GM23338 (cell line): ENCODE results near the gene FAM219A. TPM values are rescaled to one million over a fixed set of nuclear protein-coding genes. Genes with fewer than 3 reads are reported as not detected.

Experiments
- ATAC-seq: fragments of 200-7000 bp; cut with Tn5 transposase; 3 replicates; pipeline ENCODE4 v1.9.1; 2020
- DNase-seq: peaks from one replicate; pipeline ENCODE4 v3.0.0-alpha.2; 2015; ENCODE audit warnings: low spot score
- H2AFZ ChIP-seq: fragments of 200-600 bp; sonication (generic); 2 replicates; pipeline ENCODE4 v1.8.0; 2016; ENCODE audit warnings: antibody characterized with exemption, mild to moderate bottlenecking, moderate library complexity
- H3F3A ChIP-seq: fragments of 200-600 bp; sonication (generic); replicated peaks from 2 replicates; pipeline ENCODE4 v1.8.0; 2017; ENCODE audit warnings: antibody characterized with exemption, mixed run types, low read depth
- H3K27ac ChIP-seq: fragments of 200-600 bp; sonication (generic); 2 replicates; pipeline ENCODE4 v1.6.1; 2016; ENCODE audit warnings: low read depth
- H3K27me3 ChIP-seq: fragments of 200-600 bp; sonication (generic); 2 replicates; pipeline ENCODE4 v1.8.0; 2016; ENCODE audit warnings: mild to moderate bottlenecking, mixed run types, moderate library complexity; ENCODE audit not compliant: insufficient read depth
- H3K36me3 ChIP-seq: fragments of 200-600 bp; sonication (generic); 2 replicates; pipeline ENCODE4 v1.8.0; 2016; ENCODE audit warnings: mild to moderate bottlenecking; ENCODE audit not compliant: insufficient read depth
- H3K4me1 ChIP-seq: fragments of 200-600 bp; sonication (generic); 2 replicates; pipeline ENCODE4 v1.8.0; 2016; ENCODE audit warnings: mild to moderate bottlenecking, moderate library complexity; ENCODE audit not compliant: insufficient read depth
- H3K4me2 ChIP-seq: fragments of 200-600 bp; sonication (generic); 2 replicates; pipeline ENCODE4 v1.7.1; 2017; ENCODE audit warnings: mixed run types
- H3K4me3 ChIP-seq: fragments of 200-600 bp; sonication (generic); 2 replicates; pipeline ENCODE4 v1.6.1; 2016; ENCODE audit warnings: mixed run types
- H3K79me2 ChIP-seq: fragments of 200-600 bp; sonication (generic); replicated peaks from 2 replicates; pipeline ENCODE4 v1.8.0; 2017; ENCODE audit warnings: mild to moderate bottlenecking; ENCODE audit not compliant: insufficient read depth
- H3K9me2 ChIP-seq: fragments of 200-600 bp; sonication (generic); 2 replicates; pipeline ENCODE4 v1.8.0; 2017; ENCODE audit not compliant: insufficient read depth
- H4K20me1 ChIP-seq: fragments of 200-600 bp; sonication (generic); replicated peaks from 2 replicates; pipeline ENCODE4 v1.8.0; 2017; ENCODE audit warnings: mild to moderate bottlenecking; ENCODE audit not compliant: insufficient read depth
- H3K27ac Mint-ChIP-seq: 2 replicates; pipeline ENCODE4 v1.8.0; 2020; ENCODE audit warnings: inconsistent platforms, mild to moderate bottlenecking, moderate library complexity, mixed read lengths
- H3K27me3 Mint-ChIP-seq: 3 replicates; pipeline ENCODE4 v1.8.0; 2022; ENCODE audit warnings: low read depth, mild to moderate bottlenecking, moderate library complexity, mixed read lengths, inconsistent platforms; ENCODE audit not compliant: insufficient read depth, poor library complexity
- H3K36me3 Mint-ChIP-seq: 3 replicates; pipeline ENCODE4 v1.8.0; 2021; ENCODE audit warnings: low read depth, mild to moderate bottlenecking, inconsistent platforms, moderate library complexity, mixed read lengths
- H3K4me1 Mint-ChIP-seq: 3 replicates; pipeline ENCODE4 v1.8.0; 2020; ENCODE audit warnings: mild to moderate bottlenecking, inconsistent platforms, mixed read lengths
- H3K4me3 Mint-ChIP-seq: 3 replicates; pipeline ENCODE4 v1.8.0; 2021; ENCODE audit warnings: moderate library complexity, mild to moderate bottlenecking, inconsistent platforms, mixed read lengths
- H3K9me3 Mint-ChIP-seq: 3 replicates; pipeline ENCODE4 v1.8.0; 2020; ENCODE audit warnings: moderate library complexity, mild to moderate bottlenecking, inconsistent platforms, mixed read lengths
- CREB1 ChIP-seq: fragments of 250-450 bp; sonication (Bioruptor Pico); IDR thresholded peaks from 2 replicates; pipeline ENCODE4 v1.5.0; 2020; ENCODE audit warnings: low read depth, mild to moderate bottlenecking, moderate library complexity
- CTCF ChIP-seq, 2 experiments: fragments of 200-600 bp in 1 of 2; sonication (generic) in 1 of 2; conservative IDR thresholded peaks; 2 replicates each; pipeline versions ENCODE4 v1.5.1 to v1.6.1; 2016 to 2017; ENCODE audit warnings: antibody characterized with exemption in 2 of 2, low read depth in 2 of 2, mild to moderate bottlenecking in 2 of 2, moderate library complexity in 1 of 2
- EZH2 ChIP-seq: fragments of 200-600 bp; sonication (generic); IDR thresholded peaks from one replicate; pipeline ENCODE4 v1.8.0; 2017; ENCODE audit warnings: antibody characterized with exemption, mild to moderate bottlenecking, low read depth; ENCODE audit not compliant: unreplicated experiment
- EZH2phosphoT487 ChIP-seq: fragments of 200-600 bp; sonication (generic); IDR thresholded peaks from one replicate; pipeline ENCODE4 v1.8.1; 2018; ENCODE audit warnings: antibody characterized with exemption; ENCODE audit not compliant: unreplicated experiment
- JUNB ChIP-seq: IDR thresholded peaks from one replicate; pipeline ENCODE4 v1.6.1; 2016; ENCODE audit warnings: antibody characterized with exemption; ENCODE audit not compliant: unreplicated experiment
- NANOG ChIP-seq: IDR thresholded peaks from 2 replicates; pipeline ENCODE4 v1.6.1; 2016; ENCODE audit warnings: antibody characterized with exemption, borderline replicate concordance
- POLR2AphosphoS5 ChIP-seq: IDR thresholded peaks from 2 replicates; pipeline ENCODE4 v1.6.1; 2016; ENCODE audit warnings: antibody characterized with exemption, low read depth
- STAT1 ChIP-seq: IDR thresholded peaks from one replicate; pipeline ENCODE4 v1.6.1; 2016; ENCODE audit warnings: antibody characterized with exemption; ENCODE audit not compliant: unreplicated experiment
- ZNF114 ChIP-seq: fragments of 250-450 bp; sonication (Bioruptor Pico); IDR thresholded peaks from 2 replicates; pipeline ENCODE4 v1.5.0; 2020; ENCODE audit warnings: mild to moderate bottlenecking, moderate library complexity
- ZNF331 ChIP-seq: fragments of 250-450 bp; sonication (Bioruptor Pico); IDR thresholded peaks from 2 replicates; pipeline ENCODE4 v1.5.0; 2020; ENCODE audit warnings: low read depth, mild to moderate bottlenecking, moderate library complexity
- polyA plus RNA-seq: library from polyadenylated mRNA; unstranded; fragments of >200 nt; fragmentation: Nextera tagmentation; extraction: Ambion mirVana; gene quantifications from 2 replicates; pipeline ENCODE4 v1.2.1, GENCODE V29; 2016
- total RNA-seq: library from RNA; depleted of rRNA; stranded (reverse); fragments of >200 nt; shearing (Covaris generic); gene quantifications from 2 replicates; pipeline ENCODE4 v1.2.3, GENCODE V29; 2014
- TF ChIP-seq, protein P1 (sequence below): IDR thresholded peaks from one replicate; pipeline ENCODE4 v1.6.1; 2018; ENCODE audit warnings: antibody characterized with exemption; ENCODE audit not compliant: unreplicated experiment
- TF ChIP-seq, protein P2 (sequence below): fragments of 250-450 bp; sonication (Bioruptor Pico); IDR thresholded peaks from 2 replicates; pipeline ENCODE4 v1.5.0; 2020; ENCODE audit warnings: mild to moderate bottlenecking, moderate library complexity
- TF ChIP-seq, protein P3 (sequence below): IDR thresholded peaks from 2 replicates; pipeline ENCODE4 v1.6.1; 2016; ENCODE audit warnings: antibody characterized with exemption

Gene FAM219A
- total and polyA plus RNA-seq, 2 experiments from 2014 or later: 3.8 to 7.2 TPM

DNA sequence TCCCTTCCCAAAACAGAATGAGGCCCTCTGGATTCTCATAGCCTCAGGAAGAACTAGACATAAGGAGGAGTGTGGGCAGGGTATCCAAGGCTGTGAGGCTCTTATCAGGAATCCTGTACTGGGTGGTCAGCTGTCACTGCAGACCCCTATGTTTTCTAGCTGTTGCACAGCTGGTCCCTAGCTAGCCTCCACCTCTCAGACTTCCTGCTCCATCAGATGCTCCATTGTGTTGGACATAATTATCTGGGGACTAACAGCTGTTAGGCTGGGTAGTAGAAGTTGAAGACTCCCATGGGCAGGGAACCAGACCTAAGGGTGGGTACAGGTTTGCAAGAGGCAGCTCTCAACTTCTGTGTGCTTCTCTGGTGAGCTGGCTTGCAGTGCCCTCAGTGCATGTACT, 18.4 kb downstream of the FAM219A start:
- ATAC-seq (no peak), DNase-seq (no peak)
- Histone ChIP-seq H3K79me2 (no peaks in the 10 kb centered on the region), H3K27ac (no peak overlapping the region), H3K36me3 (no peaks in the 10 kb centered on the region), H3F3A (no peaks in the 10 kb centered on the region), H3K4me1 (0 out of 2 replicates have a peak, but pooled peaks cover 5% of the 10 kb centered on the region), H3K4me2 (no peak overlapping the region), H2AFZ (no peak overlapping the region), H3K9me2 (no peaks in the 10 kb centered on the region), H3K4me3 (no peak overlapping the region), H3K27me3 (no peaks in the 10 kb centered on the region), H4K20me1 (0 out of 2 replicates have a peak, but pooled peaks cover 6% of the 10 kb centered on the region)
- H3K9me3 Mint-ChIP-seq: no peaks in the 10 kb centered on the region; the same call in 2 of the 3 replicates
- H3K27me3 Mint-ChIP-seq: peaks cover 2% of the 10 kb centered on the region
- TF ChIP-seq, protein P1, sequence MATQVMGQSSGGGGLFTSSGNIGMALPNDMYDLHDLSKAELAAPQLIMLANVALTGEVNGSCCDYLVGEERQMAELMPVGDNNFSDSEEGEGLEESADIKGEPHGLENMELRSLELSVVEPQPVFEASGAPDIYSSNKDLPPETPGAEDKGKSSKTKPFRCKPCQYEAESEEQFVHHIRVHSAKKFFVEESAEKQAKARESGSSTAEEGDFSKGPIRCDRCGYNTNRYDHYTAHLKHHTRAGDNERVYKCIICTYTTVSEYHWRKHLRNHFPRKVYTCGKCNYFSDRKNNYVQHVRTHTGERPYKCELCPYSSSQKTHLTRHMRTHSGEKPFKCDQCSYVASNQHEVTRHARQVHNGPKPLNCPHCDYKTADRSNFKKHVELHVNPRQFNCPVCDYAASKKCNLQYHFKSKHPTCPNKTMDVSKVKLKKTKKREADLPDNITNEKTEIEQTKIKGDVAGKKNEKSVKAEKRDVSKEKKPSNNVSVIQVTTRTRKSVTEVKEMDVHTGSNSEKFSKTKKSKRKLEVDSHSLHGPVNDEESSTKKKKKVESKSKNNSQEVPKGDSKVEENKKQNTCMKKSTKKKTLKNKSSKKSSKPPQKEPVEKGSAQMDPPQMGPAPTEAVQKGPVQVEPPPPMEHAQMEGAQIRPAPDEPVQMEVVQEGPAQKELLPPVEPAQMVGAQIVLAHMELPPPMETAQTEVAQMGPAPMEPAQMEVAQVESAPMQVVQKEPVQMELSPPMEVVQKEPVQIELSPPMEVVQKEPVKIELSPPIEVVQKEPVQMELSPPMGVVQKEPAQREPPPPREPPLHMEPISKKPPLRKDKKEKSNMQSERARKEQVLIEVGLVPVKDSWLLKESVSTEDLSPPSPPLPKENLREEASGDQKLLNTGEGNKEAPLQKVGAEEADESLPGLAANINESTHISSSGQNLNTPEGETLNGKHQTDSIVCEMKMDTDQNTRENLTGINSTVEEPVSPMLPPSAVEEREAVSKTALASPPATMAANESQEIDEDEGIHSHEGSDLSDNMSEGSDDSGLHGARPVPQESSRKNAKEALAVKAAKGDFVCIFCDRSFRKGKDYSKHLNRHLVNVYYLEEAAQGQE: no peak
- TF ChIP-seq CREB1 (no peak), JUNB (no peak), POLR2AphosphoS5 (no peak), EZH2 (no peak), ZNF114 (CRISPR knock-in tag) (no peak), STAT1 (no peak), EZH2phosphoT487 (no peak), CTCF (conservative IDR thresholded peaks at IDR 0.05; ENCODE audit: low read depth in 2 of 2) (no peak), ZNF331 (no peak), NANOG (no peak)
- TF ChIP-seq, protein P2, sequence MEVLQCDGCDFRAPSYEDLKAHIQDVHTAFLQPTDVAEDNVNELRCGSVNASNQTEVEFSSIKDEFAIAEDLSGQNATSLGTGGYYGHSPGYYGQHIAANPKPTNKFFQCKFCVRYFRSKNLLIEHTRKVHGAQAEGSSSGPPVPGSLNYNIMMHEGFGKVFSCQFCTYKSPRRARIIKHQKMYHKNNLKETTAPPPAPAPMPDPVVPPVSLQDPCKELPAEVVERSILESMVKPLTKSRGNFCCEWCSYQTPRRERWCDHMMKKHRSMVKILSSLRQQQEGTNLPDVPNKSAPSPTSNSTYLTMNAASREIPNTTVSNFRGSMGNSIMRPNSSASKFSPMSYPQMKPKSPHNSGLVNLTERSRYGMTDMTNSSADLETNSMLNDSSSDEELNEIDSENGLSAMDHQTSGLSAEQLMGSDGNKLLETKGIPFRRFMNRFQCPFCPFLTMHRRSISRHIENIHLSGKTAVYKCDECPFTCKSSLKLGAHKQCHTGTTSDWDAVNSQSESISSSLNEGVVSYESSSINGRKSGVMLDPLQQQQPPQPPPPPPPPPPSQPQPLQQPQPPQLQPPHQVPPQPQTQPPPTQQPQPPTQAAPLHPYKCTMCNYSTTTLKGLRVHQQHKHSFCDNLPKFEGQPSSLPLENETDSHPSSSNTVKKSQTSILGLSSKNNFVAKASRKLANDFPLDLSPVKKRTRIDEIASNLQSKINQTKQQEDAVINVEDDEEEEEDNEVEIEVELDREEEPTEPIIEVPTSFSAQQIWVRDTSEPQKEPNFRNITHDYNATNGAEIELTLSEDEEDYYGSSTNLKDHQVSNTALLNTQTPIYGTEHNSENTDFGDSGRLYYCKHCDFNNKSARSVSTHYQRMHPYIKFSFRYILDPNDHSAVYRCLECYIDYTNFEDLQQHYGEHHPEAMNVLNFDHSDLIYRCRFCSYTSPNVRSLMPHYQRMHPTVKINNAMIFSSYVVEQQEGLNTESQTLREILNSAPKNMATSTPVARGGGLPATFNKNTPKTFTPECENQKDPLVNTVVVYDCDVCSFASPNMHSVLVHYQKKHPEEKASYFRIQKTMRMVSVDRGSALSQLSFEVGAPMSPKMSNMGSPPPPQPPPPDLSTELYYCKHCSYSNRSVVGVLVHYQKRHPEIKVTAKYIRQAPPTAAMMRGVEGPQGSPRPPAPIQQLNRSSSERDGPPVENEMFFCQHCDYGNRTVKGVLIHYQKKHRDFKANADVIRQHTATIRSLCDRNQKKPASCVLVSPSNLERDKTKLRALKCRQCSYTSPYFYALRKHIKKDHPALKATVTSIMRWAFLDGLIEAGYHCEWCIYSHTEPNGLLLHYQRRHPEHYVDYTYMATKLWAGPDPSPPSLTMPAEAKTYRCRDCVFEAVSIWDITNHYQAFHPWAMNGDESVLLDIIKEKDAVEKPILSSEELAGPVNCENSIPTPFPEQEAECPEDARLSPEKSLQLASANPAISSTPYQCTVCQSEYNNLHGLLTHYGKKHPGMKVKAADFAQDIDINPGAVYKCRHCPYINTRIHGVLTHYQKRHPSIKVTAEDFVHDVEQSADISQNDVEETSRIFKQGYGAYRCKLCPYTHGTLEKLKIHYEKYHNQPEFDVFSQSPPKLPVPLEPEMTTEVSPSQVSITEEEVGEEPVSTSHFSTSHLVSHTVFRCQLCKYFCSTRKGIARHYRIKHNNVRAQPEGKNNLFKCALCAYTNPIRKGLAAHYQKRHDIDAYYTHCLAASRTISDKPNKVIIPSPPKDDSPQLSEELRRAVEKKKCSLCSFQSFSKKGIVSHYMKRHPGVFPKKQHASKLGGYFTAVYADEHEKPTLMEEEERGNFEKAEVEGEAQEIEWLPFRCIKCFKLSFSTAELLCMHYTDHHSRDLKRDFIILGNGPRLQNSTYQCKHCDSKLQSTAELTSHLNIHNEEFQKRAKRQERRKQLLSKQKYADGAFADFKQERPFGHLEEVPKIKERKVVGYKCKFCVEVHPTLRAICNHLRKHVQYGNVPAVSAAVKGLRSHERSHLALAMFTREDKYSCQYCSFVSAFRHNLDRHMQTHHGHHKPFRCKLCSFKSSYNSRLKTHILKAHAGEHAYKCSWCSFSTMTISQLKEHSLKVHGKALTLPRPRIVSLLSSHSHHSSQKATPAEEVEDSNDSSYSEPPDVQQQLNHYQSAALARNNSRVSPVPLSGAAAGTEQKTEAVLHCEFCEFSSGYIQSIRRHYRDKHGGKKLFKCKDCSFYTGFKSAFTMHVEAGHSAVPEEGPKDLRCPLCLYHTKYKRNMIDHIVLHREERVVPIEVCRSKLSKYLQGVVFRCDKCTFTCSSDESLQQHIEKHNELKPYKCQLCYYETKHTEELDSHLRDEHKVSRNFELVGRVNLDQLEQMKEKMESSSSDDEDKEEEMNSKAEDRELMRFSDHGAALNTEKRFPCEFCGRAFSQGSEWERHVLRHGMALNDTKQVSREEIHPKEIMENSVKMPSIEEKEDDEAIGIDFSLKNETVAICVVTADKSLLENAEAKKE (CRISPR knock-in tag): no peak
- TF ChIP-seq, protein P3, sequence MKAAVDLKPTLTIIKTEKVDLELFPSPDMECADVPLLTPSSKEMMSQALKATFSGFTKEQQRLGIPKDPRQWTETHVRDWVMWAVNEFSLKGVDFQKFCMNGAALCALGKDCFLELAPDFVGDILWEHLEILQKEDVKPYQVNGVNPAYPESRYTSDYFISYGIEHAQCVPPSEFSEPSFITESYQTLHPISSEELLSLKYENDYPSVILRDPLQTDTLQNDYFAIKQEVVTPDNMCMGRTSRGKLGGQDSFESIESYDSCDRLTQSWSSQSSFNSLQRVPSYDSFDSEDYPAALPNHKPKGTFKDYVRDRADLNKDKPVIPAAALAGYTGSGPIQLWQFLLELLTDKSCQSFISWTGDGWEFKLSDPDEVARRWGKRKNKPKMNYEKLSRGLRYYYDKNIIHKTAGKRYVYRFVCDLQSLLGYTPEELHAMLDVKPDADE: no peak
- H3K4me1 Mint-ChIP-seq: peaks cover 19% of the 10 kb centered on the region
- H3K36me3 Mint-ChIP-seq: peaks cover 4% of the 10 kb centered on the region; the same call in 2 of the 3 replicates
- no peak overlapping the region for H3K4me3 Mint-ChIP-seq
- H3K27ac Mint-ChIP-seq: no peak overlapping the region
